HG03175 (cell line): ENCODE results near the gene USB1.

ENCODE experiments used
- ATAC-seq: cut with Tn5 transposase; IDR thresholded peaks from one replicate; pipeline ENCODE4 v1.9.1; 2021; ENCODE audit warnings: mild to moderate bottlenecking, moderate library complexity; ENCODE audit not compliant: unreplicated experiment

The USB1 gene

DNA sequence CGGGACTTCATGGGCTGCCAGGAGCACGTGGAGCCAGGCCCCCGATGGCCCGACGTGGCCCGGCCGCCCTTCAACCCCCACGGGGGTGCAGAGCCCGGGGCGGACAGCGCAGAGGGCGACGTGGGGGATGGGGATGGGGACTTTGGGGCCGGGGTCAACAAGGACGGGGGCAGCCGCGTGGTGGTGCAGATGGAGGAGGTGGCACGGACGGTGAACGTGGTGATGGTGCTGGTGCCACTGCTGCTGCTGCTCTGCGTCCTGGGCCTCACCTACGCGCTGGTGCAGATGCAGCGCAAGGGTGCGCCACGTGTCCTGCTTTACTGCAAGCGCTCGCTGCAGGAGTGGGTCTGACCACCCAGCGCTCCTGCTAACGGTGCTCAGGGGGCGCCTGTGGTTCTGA, 43.9 kb downstream of the USB1 start:
- no peak for ATAC-seq

DNA sequence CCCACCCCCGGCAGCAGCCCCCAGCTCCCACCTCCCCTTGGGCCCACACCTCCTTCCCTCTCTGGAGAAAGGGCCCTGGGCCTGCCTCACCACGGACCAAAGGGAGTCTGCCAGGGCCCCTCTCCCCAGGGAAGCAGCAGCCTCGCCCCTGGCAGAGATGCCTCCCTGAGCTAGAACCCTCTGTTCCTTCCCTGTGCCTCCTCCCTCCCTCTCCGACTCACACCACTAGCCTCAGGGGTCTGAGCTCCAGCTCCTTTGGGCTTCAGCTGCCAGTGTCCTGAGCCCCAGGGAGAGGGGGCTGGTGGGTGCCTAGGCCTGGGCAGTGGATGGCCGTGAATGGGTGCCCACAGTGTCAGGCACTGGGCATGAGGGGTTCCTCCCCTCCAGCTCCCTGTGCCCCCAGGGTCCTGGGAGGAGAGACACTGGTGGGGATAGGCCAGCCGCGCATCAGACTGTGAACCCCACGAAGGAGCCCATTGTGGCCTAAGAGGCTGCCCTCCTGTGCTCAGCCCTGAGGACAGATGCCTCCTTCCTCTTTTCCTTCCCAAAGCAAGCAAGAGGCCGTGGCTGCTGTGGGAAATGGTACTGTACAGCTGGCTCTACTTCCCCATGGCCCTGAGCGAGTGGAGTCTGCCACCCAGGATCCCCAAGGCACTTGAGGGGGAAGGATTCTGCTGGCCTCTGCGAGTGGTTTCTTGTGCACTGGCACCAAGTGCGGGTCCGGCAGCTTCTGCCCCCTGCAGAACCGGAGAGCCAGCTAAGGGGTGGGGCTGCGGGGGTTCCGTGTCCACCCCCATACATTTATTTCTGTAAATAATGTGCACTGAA, 45.1 kb downstream of the USB1 start:
- ATAC-seq: no peak

DNA sequence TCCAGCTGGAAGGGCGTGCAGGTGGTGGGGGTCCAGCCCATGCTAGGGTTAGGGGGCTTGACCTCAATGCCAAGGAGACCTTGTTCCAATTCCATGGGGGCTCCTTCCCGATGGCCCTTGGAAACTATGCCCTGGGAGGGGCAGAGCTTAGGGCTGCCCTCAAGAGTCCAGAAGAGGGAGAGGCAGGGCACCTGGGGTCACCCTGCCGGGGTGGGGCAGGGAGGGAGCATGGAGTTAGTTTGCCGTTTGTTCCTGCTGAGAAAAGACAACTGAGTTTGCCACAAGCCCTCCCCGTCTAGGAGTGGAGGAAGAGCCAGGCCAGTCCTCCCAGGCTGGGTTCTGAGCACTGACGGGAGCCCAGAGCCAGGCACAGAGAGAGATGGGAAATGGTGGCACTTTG, 45.7 kb downstream of the USB1 start:
- ATAC-seq: no peak

DNA sequence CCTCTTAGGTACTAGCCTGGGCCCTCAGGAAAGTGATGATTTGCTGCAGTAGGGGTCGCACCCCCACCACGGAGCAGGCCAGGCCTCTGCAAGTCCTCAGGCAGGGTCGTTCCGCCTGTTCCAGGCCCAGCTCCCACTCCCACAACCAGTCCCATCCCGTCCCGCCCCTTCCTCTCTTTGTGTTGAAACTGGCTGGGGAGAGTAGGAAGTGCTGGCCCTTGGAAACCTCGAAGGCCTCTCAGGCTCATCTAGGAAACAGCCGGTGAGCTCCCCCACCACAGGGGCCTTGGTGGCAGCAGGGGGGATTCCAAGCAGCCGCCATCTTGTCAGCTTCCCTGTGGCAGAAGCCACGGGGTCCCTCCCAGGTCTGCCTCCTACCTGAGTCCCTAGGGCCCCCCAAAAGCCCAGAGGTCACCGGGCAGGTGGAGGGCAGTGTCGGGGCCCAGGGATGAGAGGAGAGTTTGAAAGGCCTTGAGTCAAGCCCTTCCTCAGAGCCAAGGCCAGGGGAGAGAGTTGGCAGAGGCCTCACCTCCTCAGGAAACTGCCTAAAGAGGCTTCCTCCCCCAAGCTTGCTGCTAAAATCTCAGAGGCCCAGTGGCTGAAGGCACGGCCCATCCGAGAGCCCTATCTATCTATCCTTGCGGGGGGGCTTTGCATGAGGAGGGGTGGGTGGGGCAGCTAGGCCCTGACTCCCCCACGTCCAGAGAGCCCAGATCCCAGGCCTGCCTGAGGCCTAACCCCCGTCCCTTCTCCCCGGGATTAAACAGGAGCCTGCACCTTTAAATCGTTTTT, 46.5 kb downstream of the USB1 start:
- ATAC-seq: no peak

DNA sequence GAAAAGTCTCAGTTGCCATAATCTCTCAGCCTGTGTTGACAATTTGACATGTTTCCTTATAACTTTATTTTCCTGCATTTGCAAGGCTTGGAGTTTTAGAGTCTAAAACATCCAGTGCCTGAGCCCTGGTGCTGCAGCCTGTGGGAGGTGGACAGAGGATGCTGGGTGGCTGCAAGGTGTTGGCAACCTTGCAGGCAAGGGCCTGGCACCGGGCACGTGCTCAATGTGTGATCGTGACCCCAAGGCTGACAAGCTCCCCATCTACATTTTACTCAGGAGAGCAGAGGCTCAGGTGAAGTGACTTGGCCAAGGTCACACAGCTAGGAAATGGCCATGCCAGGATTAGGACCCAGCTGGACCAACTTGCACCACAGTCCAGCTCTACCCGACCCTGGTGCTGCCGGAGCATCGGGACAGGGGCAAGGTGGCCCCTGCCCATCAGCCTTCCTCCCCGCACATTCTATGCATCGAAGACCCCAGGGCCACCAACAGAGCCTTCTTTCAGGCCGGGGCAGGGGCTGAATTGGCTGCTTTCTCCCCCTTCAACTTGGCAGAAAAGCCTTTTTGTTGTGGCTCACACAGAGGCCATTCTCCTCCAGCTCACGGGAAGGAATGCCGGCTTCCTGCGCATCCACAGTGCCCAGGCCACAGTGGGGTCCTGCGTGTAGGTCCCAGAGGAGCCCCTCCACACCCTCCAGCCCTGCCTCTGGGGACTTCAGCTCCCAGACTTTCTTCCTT, 47.5 kb downstream of the USB1 start:
- no peak for ATAC-seq

DNA sequence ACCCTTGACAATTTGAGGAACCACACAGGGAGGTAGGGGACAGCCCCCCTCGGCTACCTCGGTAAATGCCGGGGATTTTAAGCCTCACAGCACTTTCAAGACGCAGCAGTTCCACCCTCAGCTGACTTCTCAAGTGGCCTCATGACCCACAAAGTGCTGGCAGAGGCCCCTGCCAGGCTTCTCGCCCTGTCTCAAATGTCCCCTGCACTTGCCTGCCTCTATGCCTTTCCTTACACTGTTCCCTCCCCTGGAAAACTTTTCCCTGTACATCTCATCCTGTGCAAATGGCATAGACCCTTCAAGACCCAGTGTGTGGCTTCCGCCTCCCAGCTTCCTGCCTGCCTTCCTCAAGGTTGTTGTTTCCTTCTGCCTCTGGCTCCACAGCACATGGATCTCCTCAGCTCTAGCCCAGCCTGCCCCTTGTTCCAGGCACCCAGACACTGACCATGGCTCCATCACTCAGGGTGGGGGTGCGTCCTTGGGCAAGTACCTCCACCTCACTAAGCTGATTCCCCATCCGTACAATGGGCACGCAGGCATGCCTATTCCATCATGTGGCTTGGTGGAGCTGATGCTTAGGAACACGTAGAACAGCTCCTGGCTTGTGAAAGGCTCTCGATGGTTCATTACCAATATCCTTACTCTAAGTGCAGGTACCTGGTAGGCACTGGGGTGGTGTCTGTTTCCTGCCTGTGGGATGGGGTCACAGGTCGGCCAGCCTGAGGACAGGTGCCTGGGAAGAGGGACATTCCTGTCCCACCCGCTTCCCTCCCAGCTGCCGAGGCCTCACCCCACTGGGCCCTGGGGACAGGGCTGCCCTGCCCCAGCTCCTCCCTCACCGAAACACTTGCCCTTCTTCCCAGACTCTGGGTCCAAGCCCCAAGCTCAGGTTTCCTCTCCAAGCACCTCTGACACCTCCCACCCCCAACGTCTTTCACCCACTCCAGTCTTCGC, 48.3 kb downstream of the USB1 start:
- no peak for ATAC-seq

DNA sequence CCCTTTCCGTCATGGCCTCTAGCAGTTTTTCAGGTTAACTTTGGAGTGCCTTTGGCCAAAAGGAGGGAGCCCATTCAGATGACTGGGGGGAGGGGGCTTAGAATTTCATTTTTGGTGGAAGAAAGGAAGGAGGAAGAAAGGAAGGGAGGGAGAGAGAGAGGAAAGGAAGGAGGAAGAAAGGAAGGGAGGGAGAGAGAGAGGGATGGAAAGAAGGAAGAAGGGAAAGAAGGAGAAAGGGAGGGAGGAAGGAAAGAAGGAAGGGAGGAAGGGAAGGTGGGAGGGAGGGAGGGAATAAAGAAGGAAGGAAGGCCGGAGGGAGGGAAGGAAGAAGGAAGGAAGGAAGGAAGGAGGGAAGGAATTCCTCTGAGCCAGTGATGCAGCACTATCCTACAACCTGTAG, 50.1 kb downstream of the USB1 start:
- no peak for ATAC-seq

DNA sequence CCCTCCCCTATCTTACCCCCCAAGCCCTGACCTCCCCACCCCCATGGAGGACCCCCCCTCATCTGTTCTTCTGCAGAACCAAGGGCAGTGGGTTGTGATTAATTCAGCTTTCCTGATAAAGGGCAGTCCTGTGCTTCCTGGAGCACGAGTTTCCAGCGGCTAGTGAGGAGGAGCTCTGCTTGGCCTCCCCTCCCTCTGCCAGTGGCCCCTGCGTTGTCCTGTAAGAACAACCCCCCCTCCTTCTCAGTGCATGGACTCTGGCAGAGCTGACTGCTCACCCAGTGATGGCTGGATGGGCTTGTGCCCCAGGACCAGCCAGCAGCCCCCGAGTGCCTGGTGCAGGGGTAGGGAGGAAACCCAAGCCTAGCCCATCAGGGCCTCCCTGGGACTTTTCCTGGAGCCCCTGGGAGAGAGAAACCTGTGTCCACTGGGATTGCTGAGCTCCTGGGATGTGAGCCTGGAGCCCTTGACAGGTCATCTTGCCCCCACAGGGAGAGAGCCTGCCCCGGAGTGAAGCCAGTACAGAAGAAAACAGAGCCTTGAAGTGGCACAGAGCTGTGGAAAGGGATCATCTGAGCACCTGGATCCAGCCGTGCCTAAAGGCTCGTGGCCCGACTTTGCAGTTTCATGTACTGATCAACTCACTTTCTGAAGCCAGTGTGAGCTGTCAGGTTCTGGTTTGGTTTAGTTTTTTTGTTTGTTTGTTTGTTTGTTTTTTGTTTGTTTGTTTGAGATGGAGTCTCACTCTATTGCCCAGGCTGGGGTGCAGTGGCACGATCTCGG, 50.8 kb downstream of the USB1 start:
- ATAC-seq: no peak

DNA sequence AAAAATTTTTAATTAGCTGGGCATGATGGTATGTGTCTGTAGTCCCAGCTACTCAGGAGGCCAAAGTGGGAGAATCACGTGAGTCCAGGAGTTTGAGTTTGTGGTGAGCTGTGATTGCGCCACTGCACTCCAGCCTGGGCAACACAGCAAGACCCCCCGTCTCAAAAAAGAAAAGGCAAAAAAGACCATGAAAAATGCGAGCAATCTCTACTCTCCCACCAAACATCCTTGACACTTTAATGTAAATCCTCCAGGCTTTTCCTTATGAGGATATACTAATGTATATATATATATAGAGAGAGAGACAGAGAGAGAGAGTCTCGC, 52.4 kb downstream of the USB1 start:
- ATAC-seq: no peak

DNA sequence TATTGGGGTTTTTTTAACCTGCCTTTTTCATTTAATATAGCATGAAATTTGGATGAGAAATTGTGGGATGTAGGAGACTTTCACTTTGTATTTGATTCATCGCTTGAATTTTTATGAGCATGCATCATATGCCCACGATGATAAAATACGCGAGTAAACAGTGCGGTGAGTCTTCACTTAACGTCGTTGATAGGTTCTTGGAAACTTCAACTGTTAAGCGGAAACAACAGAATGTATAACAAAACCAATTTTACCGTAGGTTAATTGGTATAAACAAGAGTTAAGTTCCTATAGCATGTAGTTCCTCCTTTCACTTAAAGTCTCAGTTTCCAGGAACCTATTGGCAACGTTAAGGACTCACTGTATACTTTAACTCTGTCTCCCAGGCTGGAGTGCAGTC, 53.1 kb downstream of the USB1 start:
- no peak for ATAC-seq

DNA sequence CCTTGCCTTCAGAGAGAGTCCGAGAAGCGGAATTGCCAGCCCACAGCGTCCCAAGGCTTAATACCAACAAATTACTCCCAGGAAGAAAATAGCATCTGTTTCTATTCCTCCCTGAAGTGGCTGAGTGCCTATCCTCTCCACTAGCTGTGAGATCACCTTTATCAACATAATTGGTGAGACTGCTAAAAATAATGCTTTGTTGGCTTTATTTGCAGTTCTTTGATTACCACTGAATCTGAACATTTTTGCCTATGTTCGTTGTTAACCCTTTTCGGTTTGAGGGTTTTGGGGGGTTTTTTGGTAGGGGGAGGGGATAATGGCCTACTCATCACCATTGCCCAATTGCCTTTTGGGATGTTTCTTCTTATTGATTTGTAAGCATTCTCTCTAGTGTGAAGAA, 55.4 kb downstream of the USB1 start:
- ATAC-seq: no peak

DNA sequence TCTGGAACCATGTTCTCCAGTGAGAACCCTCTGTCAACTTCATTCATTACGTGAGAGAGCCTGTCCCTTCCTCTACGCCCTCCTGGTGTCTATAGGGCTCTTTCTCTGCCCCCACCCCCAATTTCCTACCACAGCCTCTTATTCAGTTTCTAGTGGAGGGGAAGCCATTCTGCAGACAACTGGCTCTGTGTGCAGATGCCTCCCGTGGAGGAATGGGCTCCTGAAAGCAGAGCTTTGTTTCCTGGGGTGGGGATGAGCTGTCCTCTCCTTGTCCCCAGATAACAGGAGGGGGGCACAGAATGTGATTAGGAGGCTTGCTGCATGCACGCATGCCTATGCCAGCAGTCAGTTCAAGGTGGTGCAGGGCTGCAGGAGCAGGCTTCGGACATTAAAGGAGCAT, 55.9 kb downstream of the USB1 start:
- ATAC-seq: no peak

DNA sequence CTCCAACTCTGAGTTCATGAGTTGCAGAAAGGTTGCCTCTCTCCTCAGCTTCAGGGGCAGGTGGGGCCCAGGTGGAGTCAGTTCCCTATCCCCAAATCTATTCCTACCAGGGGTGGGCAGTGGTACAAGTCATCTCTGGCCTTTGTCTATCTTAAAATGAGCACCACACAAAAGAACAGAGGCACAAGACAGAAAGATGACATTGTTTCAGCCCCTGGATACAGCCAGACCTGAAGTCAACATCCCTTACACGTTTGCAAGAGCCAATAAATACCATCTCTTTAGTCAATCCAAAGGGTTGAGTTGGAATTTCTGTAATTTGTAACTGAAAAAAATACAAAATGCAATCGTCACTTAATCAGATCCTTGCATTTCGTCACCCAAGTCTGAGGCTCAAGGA, 56.6 kb downstream of the USB1 start:
- no peak for ATAC-seq

DNA sequence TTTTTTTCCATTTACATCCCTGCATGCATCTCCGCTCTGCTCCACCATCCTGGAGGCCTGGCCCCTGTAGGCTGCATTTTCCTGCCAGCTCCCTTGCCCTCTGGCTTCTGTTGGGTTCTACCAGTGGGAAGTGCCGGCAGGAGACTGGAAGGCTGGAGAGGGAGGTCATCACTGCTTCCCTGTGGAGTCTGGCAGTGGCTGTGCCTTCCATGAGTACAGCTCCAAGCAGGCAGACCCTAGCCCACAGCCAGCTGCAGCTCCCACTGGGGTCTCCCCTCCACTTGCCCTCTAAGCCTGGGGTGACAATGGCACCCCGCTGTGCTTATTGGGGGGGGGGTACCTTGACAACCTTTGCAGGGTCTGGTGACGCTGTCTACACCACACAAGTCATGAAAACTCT, 61.6 kb downstream of the USB1 start:
- no peak for ATAC-seq

DNA sequence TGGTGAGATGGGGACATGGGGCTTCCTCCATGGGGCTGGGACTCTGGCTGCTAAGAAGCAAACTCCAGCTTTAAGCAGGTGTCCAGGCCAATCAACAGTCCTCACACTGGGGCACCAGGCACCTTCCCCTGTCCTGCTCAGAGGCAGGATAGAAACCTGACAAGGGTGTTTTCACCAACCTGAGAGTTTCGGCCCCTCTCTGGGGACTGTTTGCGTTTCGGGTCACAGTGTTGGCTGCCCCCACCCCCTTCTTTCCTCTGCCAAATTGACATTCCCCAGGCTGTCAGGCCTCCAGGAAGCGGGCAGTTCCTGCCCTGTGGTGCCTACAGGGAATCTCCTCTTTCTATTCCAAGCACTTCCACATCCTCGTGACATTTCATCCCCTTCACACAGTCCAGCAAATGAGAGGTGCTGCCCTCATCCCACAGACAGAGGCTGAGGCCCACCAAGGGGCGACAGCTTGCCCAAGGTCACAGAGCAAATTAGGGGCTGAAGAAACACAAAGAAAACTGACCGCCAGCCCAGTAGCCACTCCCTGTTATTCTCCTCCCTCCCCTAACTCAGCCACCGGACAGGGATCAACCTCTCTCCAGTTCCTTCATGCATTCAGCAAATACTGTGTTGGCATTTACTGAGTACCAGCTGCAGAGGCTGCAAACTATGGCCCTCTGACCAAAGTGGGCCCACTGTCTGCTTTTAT, 62.3 kb downstream of the USB1 start:
- no peak for ATAC-seq

DNA sequence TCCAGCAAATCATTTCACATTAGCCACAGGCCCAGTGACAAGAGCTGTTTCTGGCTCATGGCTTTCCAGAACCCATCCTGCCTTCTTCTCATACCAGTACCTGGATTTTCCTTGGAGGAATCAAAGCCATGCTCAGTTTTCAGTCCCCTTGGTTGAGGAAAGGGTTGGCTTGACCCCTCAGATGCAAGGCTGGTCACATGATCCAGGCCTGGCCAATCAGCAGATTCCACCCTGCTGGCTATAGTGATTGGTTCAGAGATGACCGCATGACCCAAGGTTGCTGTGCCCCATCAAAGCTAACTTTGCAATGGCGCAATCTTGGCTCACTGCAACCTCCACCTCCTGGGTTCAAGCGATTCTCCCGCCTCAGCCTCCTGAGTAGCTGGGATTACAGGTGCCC, 69.4 kb downstream of the USB1 start:
- no peak for ATAC-seq
